ENCODE results near the gene NR5A2. TPM values are rescaled to one million over a fixed set of nuclear protein-coding genes. Genes with fewer than 3 reads are reported as not detected.

Gene NR5A2
- total RNA-seq, 6 donors from 2014 or later = under 0.01 to 7.8 (median 2.1) TPM

DNA sequence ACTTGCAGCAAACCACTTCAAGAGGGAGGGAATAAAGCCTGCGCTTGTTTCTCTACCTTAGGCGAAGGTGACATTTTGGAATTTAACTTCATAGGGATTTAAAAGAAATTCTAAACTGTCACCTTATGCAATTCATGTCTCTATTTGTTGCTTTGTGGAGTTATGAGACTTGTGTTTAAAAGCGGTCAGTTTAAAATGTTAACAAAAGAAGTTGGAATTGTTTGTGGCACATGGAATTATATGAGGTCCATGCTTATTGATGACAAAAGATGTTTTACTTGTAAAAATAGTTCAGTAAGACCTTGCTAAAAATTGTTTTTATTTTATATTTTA is 15.8 kb downstream of the NR5A2 start:
- H3K9me3 ChIP-seq = no peaks in the 10 kb centered on the region
- H3K27ac ChIP-seq = peak overlapping the region in 2 of 4 donors; percentile 65 to 68
- peaks cover 2 to 59% (median 32%) of the 10 kb centered on the region in 4 donors for H3K27me3 ChIP-seq
- DNase-seq (no peak), ATAC-seq (ENCODE audit: low FRiP score in 2 of 2) (no peak)
- H3K4me3 ChIP-seq = peak overlapping the region in 3 of 4 donors; percentile 31 to 48 (median 45)
- 21 to 22% methylated on average over 3 of the region's 3 CpGs for WGBS, 2 donors
- no peak for TF ChIP-seq EP300 (IDR thresholded peaks at IDR 0.05)
- TF ChIP-seq POLR2AphosphoS5 (IDR thresholded peaks at IDR 0.05) = no peak
- TF ChIP-seq POLR2A (IDR thresholded peaks at IDR 0.05) = no peak
- TF ChIP-seq, protein P1, sequence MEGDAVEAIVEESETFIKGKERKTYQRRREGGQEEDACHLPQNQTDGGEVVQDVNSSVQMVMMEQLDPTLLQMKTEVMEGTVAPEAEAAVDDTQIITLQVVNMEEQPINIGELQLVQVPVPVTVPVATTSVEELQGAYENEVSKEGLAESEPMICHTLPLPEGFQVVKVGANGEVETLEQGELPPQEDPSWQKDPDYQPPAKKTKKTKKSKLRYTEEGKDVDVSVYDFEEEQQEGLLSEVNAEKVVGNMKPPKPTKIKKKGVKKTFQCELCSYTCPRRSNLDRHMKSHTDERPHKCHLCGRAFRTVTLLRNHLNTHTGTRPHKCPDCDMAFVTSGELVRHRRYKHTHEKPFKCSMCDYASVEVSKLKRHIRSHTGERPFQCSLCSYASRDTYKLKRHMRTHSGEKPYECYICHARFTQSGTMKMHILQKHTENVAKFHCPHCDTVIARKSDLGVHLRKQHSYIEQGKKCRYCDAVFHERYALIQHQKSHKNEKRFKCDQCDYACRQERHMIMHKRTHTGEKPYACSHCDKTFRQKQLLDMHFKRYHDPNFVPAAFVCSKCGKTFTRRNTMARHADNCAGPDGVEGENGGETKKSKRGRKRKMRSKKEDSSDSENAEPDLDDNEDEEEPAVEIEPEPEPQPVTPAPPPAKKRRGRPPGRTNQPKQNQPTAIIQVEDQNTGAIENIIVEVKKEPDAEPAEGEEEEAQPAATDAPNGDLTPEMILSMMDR (IDR thresholded peaks at IDR 0.05) = no peak
- peaks cover 30 to 46% (median 37%) of the 10 kb centered on the region in 4 donors for H3K4me1 ChIP-seq
- no peaks in the 10 kb centered on the region for H3K36me3 ChIP-seq

DNA sequence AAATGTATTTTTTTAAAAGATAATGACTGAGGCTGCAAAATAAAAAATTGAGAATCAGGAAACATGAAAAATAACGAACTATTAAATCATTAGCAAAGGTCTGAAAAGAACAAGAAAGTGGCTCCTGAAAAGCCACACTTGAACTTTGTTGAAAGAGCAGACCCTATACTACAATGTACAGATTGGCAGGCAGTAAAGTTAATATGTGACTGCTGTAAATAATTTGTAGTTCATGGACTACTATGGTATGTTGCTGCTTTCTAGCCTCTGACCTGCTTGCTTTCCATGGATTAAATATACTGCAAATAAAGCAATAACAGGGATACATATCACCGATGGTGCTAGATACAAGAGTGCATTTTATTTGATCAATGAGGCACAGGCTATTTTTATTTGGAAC is 18.6 kb downstream of the NR5A2 start:
- ATAC-seq (ENCODE audit: low FRiP score in 2 of 2) = no peak
- WGBS, 2 donors = 76 to 82% methylated on average over 2 of the region's 2 CpGs
- Histone ChIP-seq H3K27ac (no peak overlapping the region), H3K4me1 (peaks cover 10 to 19% (median 12%) of the 10 kb centered on the region in 4 donors), H3K4me3 (no peak overlapping the region), H3K36me3 (no peaks in the 10 kb centered on the region), H3K27me3 (peaks cover 2 to 32% (median 11%) of the 10 kb centered on the region in 4 donors), H3K9me3 (no peaks in the 10 kb centered on the region)
- DNase-seq = no peak
- TF ChIP-seq, protein P1 (IDR thresholded peaks at IDR 0.05) = no peak
- no peak for TF ChIP-seq POLR2A (IDR thresholded peaks at IDR 0.05)
- no peak for TF ChIP-seq EP300 (IDR thresholded peaks at IDR 0.05)
- TF ChIP-seq POLR2AphosphoS5 (IDR thresholded peaks at IDR 0.05) = no peak

DNA sequence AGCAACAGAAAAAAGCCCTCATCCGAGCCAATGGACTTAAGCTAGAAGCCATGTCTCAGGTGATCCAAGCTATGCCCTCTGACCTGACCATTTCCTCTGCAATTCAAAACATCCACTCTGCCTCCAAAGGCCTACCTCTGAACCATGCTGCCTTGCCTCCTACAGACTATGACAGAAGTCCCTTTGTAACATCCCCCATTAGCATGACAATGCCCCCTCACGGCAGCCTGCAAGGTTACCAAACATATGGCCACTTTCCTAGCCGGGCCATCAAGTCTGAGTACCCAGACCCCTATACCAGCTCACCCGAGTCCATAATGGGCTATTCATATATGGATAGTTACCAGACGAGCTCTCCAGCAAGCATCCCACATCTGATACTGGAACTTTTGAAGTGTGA is 20.7 kb downstream of the NR5A2 start:
- TF ChIP-seq POLR2AphosphoS5 (IDR thresholded peaks at IDR 0.05) (no peak), POLR2A (IDR thresholded peaks at IDR 0.05) (no peak), EP300 (IDR thresholded peaks at IDR 0.05) (no peak)
- TF ChIP-seq, protein P1 (IDR thresholded peaks at IDR 0.05) = no peak
- H3K4me3 ChIP-seq = no peak overlapping the region
- H3K36me3 ChIP-seq = no peaks in the 10 kb centered on the region
- no peak overlapping the region for H3K27ac ChIP-seq
- no peak for DNase-seq
- peaks cover 0 to 13% (median under 1%) of the 10 kb centered on the region in 4 donors for H3K27me3 ChIP-seq
- ATAC-seq (ENCODE audit: low FRiP score in 2 of 2) = no peak
- H3K4me1 ChIP-seq = peaks cover under 1 to 2% (median under 1%) of the 10 kb centered on the region in 4 donors
- WGBS, 2 donors = 86 to 96% methylated on average over 5 of the region's 5 CpGs
- H3K9me3 ChIP-seq = no peaks in the 10 kb centered on the region

DNA sequence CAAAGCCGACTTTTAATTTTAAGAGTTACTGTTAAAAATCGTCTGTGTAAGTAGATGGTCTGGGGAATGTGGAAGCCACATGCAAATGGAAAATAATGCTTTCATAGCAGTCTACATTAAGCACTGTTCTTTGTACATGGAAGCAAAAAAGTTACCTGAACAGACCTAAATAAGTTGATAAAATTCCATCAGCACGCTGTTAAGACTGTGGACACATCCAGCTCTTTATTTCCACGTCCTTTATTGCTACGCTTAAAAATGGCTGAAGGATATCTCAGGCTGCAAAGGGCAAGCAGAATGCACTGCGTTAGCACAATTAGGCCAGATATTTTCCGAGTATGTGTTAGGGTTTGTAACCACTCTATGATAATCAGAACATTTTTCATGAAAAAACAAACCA is 22.3 kb downstream of the NR5A2 start:
- WGBS, 2 donors = 84 to 86% methylated on average over 7 of the region's 7 CpGs
- no peak for DNase-seq

More for the DNA sequence above, 22.3 kb downstream of the NR5A2 start:
- no peaks in the 10 kb centered on the region for H3K9me3 ChIP-seq
- H3K27ac ChIP-seq = no peak overlapping the region
- ATAC-seq (ENCODE audit: low FRiP score in 2 of 2) = no peak
- TF ChIP-seq EP300 (IDR thresholded peaks at IDR 0.05) (no peak), POLR2A (IDR thresholded peaks at IDR 0.05) (no peak), POLR2AphosphoS5 (IDR thresholded peaks at IDR 0.05) (no peak)
- TF ChIP-seq, protein P1 (IDR thresholded peaks at IDR 0.05) = no peak
- no peak overlapping the region for H3K4me3 ChIP-seq
- peaks cover 0 to 2% (median 0%) of the 10 kb centered on the region in 4 donors for H3K27me3 ChIP-seq
- H3K4me1 ChIP-seq = no peaks in the 10 kb centered on the region
- no peaks in the 10 kb centered on the region for H3K36me3 ChIP-seq
